ENCODE results near the gene NCOA5. TPM values are rescaled to one million over a fixed set of nuclear protein-coding genes. Genes with fewer than 3 reads are reported as not detected.
"Not testable (repeated sequence)": the region's sequence is repeated elsewhere in the genome, so short reads cannot be mapped to it uniquely, and the experiment has no call there.

NCOA5 gene
- total RNA-seq, 2 experiments from 2014 or later: 24.5 to 36.9 TPM

DNA sequence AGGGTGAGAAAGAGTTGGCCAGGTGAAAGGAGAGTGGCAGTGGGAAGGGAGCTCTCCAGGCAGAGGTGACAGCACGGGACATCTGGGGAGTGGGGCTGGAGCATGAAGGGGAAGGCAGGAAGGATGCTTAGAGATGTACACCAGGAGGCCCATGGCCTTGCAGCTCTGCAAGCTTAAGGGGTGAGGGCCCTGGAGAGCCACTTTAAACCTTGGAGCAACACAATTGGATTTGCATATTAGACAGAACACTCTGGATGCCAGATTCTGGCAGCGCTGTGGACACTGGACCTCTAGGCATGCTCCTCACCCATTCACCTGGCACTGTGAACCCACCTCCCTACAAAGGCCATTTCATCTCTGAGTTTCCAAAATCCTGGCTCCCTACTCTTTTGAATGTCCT is 24.7 kb upstream of the NCOA5 start:
- Mint-ChIP-seq H3K9me3 (ENCODE audit: low read depth) (no peaks in the 10 kb centered on the region), H3K4me3 (no peak overlapping the region), H3K27ac (no peak overlapping the region), H3K27me3 (peaks cover 30% of the 10 kb centered on the region), H3K36me3 (no peaks in the 10 kb centered on the region), H3K4me1 (peaks cover 20% of the 10 kb centered on the region)
- DNase-seq (no peak), ATAC-seq (no peak)
- CTCF ChIA-PET: no interaction called here

DNA sequence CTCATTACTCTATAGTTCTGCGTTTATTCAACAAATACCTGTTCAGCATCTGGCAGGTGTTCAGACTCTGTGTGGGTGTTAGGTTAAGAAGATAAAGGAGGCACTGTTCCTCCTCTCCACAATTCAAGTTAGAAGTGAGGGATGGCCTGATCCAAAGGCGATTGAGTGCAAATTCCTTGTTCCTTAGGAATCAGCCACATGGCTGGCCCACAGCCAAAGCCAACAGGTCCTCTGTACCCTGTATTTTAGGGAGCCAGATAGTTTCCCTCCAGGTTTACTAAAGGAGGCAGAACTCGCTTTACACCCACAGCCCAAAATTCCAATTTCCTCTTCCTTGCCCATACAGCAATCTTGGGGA is 23.3 kb upstream of the NCOA5 start:
- Mint-ChIP-seq H3K4me3 (no peak overlapping the region), H3K27me3 (peaks cover 40% of the 10 kb centered on the region), H3K4me1 (peaks cover 24% of the 10 kb centered on the region), H3K36me3 (no peaks in the 10 kb centered on the region), H3K27ac (no peak overlapping the region), H3K9me3 (ENCODE audit: low read depth) (no peaks in the 10 kb centered on the region)
- CTCF ChIA-PET: no interaction called here
- DNase-seq (no peak), ATAC-seq (no peak)

DNA sequence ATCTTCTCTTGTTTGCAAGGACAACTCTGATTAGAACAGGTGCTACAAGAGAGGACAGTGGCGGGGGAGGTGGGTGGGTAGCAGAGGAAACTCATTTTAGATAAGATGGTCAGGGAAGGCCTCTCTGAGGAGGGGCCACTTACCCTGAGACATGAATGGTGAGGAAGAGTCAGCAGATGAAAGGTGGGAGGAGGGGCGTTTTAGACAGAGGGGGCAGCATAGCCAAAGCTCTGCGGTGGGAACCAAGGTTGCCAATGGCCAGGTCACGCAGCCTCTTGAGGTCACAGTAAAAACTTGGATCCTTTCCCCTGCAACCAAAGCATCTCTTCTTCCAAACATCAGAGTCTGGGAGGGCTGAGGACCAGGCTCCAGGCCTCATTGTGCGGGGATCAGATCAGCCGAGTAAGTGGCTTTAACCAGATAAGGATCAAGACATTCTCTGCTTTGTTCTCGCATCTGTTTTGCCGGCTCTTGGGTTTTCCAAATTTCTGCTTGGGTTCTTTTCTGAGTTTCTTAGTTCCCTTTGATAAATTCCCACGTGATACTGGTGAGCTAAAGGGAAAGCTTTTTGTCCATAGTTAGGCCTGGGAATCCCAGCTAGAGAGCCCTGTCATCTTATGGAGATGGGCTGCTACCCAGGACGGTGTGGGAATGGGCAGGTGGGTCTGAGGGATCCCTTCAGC is 22.8 kb upstream of the NCOA5 start:
- no peak overlapping the region for H3K27ac Mint-ChIP-seq
- peaks cover 40% of the 10 kb centered on the region for H3K27me3 Mint-ChIP-seq

DNA sequence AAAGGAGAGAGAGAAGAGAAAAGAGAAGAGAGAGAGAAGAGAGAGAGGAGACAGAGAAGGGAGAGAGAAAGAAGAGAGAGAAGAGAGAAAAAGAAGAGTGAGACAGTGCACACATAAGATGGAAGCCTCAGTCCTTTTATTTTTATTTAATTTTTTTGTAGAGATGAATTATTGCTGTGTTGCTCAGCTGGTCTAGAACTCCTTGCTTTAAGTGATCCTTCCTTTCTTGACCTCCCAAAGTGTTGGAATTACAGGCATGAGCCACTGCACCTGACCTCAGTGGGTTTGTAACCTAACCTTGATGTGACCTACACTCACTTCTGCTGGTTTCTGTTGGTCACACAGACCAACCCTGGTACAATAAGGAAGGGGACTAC is 22.1 kb upstream of the NCOA5 start:
- peaks cover 44% of the 10 kb centered on the region for H3K27me3 Mint-ChIP-seq
- peaks cover 17% of the 10 kb centered on the region for H3K4me1 Mint-ChIP-seq
- no peak for ATAC-seq
- no peaks in the 10 kb centered on the region for H3K9me3 Mint-ChIP-seq (ENCODE audit: low read depth)
- H3K4me3 Mint-ChIP-seq: no peak overlapping the region
- CTCF ChIA-PET: no interaction called here
- no peak overlapping the region for H3K27ac Mint-ChIP-seq
- DNase-seq: no peak
- no peaks in the 10 kb centered on the region for H3K36me3 Mint-ChIP-seq

More for the DNA sequence above, 22.8 kb upstream of the NCOA5 start:
- H3K36me3 Mint-ChIP-seq: no peaks in the 10 kb centered on the region
- no peak for DNase-seq
- H3K9me3 Mint-ChIP-seq (ENCODE audit: low read depth): no peaks in the 10 kb centered on the region
- CTCF ChIA-PET: no interaction called here
- no peak overlapping the region for H3K4me3 Mint-ChIP-seq
- no peak for ATAC-seq
- H3K4me1 Mint-ChIP-seq: peaks cover 19% of the 10 kb centered on the region

DNA sequence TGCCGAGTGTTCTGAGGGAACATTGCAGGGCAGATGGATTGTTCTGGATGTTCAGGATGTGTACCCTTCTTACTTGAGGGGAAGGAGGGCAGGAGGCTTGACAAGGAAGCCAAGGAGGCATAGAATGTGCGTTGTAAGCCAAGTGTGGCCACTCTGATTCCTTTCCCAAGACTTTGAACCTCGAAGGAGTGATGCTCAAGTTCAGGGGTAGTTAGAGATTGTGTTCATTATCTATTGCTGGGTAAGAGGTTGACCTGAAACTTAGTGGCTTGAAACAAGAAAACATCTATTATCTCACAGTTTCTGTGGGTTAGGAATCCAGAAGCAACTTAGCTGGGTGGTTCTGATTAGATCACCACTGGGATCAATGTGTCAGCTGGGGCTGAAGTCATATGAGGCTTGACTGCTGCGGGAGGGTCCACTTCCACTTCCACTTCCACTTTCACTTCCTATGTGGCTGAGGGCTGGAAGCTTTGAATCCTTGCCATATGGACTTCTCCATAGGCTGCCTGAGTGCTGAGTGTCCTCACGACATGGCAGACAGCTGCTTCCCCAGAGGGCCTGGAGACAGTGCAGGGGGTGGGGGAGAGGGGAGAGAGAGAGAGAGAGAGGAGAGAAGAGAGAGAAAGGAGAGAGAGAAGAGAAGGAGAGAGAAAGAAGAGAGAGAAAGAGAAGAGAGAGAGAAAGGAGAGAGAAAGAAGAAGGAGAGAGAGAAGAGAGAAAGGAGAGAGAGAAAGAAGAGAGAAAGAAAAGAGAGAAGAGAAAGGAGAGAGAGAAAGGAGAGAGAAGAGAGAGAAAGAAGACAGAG is 21.5 kb upstream of the NCOA5 start:
- DNase-seq (no peak), ATAC-seq (peak; percentile 39)
- CTCF ChIA-PET: no interaction called here
- H3K4me3 Mint-ChIP-seq: no peak overlapping the region
- no peaks in the 10 kb centered on the region for H3K36me3 Mint-ChIP-seq
- no peak overlapping the region for H3K27ac Mint-ChIP-seq
- H3K27me3 Mint-ChIP-seq: peaks cover 48% of the 10 kb centered on the region
- peaks cover 17% of the 10 kb centered on the region for H3K4me1 Mint-ChIP-seq
- H3K9me3 Mint-ChIP-seq (ENCODE audit: low read depth): no peaks in the 10 kb centered on the region

DNA sequence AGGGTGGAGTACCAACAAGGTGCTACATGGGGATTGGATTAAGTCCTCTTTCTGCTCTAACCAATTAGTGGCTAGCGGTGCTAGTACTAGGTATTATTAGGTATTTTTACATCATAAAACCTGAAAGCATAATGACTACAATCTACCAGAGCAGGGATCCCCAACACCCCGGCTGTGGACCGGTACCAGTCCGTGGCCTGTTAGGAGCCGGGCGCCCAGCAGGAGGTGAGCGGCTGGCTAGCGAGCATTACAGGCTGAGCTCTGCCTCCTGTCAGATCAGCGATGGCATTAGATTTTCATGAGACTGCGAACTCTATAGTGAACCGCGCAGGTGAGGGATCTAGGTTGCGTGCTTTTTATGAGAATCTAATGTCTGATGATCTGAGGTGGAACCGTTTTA is 19.2 kb upstream of the NCOA5 start:
- H3K9me3 Mint-ChIP-seq (ENCODE audit: low read depth): no peaks in the 10 kb centered on the region

DNA sequence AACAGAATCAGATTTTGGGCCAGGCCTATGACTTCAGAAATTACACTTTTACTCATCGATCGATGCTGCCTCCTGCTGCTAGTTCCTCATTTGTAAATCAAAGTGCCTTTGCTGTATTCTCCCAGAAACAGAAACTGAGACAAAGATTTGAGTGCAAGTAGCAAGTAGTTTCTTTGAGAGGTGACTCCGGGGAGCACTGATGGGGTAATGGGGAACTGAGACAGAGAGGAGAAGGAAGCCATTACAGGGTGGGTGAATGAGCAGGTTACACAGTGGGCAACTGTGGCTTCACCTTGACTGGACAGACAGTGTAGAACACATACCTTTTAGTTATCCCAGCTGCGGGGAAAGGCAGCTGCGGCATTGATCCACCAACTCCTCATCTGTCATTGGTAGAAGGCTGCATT is 18.7 kb upstream of the NCOA5 start:
- Mint-ChIP-seq H3K36me3 (no peaks in the 10 kb centered on the region), H3K9me3 (ENCODE audit: low read depth) (no peaks in the 10 kb centered on the region), H3K27me3 (peaks cover 63% of the 10 kb centered on the region), H3K4me1 (peaks cover 17% of the 10 kb centered on the region), H3K4me3 (no peak overlapping the region), H3K27ac (no peak overlapping the region)
- ATAC-seq (no peak), DNase-seq (no peak)
- CTCF ChIA-PET: interaction anchor here (1.2 kb wide), 1 partner anchor 121 kb away, joined by 3 read pairs; no protein-coding TSS in a partner anchor

More for the DNA sequence above, 19.2 kb upstream of the NCOA5 start:
- no peak overlapping the region for H3K4me3 Mint-ChIP-seq
- no peak for ATAC-seq
- H3K27ac Mint-ChIP-seq: no peak overlapping the region
- peaks cover 59% of the 10 kb centered on the region for H3K27me3 Mint-ChIP-seq
- no peak for DNase-seq
- CTCF ChIA-PET: no interaction called here
- peaks cover 17% of the 10 kb centered on the region for H3K4me1 Mint-ChIP-seq
- H3K36me3 Mint-ChIP-seq: no peaks in the 10 kb centered on the region

DNA sequence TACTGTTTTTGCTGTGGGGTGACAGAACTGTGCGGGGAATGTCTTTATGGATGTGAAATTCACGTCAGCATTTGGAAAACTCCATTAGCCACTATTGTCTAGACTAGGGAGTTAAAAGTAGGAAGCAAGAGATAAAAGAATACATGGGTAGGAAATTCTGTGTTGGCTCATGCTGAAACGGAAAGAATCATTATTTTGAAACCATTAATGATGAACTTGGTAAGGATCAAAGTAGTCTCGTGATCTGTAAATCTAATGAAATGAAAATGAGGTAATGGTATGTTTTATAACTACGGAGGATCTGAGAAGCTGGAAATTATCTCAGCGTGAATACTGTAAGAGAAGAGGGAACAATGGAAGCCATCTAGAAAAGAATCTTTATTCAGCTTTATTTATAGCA is 17.3 kb upstream of the NCOA5 start:
- H3K27ac Mint-ChIP-seq: no peak overlapping the region
- no peaks in the 10 kb centered on the region for H3K9me3 Mint-ChIP-seq (ENCODE audit: low read depth)
- H3K36me3 Mint-ChIP-seq: no peaks in the 10 kb centered on the region
- DNase-seq (no peak), ATAC-seq (no peak)
- H3K4me3 Mint-ChIP-seq: no peak overlapping the region
- CTCF ChIA-PET: interaction anchor here (0.7 to 1.6 kb wide), 3 partner anchors 14 to 25 kb away, joined by 3 to 4 read pairs (median 3); no protein-coding TSS in a partner anchor
- H3K27me3 Mint-ChIP-seq: peaks cover 68% of the 10 kb centered on the region
- H3K4me1 Mint-ChIP-seq: peaks cover 17% of the 10 kb centered on the region

DNA sequence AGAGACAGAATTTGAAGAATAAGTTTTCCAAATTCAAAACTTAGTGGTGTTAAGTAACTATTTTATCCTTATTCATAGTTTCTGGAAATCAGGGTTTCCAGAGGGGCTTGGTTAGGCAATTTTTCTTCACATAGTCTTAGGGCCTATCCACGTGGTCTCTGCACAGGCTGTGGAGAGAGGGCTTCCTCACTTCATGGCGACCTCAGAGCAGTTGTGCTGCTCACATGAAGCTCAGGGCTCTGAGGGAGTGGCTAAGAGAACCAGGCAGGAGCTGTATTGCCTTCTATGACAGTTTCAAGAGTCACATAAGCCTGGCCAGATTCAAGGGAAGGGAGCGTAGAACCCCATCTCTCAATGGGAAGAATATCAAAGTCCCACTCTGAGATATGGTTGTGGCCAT is 14.5 kb upstream of the NCOA5 start:
- H3K27me3 Mint-ChIP-seq: peaks cover 68% of the 10 kb centered on the region
- DNase-seq (no peak), ATAC-seq (no peak)
- H3K4me3 Mint-ChIP-seq: no peak overlapping the region
- peaks cover 6% of the 10 kb centered on the region for H3K4me1 Mint-ChIP-seq
- H3K36me3 Mint-ChIP-seq: no peaks in the 10 kb centered on the region
- CTCF ChIA-PET: interaction anchor here (0.9 kb wide), 1 partner anchor 91 kb away, joined by 4 read pairs; no protein-coding TSS in a partner anchor
- no peaks in the 10 kb centered on the region for H3K9me3 Mint-ChIP-seq (ENCODE audit: low read depth)
- no peak overlapping the region for H3K27ac Mint-ChIP-seq

DNA sequence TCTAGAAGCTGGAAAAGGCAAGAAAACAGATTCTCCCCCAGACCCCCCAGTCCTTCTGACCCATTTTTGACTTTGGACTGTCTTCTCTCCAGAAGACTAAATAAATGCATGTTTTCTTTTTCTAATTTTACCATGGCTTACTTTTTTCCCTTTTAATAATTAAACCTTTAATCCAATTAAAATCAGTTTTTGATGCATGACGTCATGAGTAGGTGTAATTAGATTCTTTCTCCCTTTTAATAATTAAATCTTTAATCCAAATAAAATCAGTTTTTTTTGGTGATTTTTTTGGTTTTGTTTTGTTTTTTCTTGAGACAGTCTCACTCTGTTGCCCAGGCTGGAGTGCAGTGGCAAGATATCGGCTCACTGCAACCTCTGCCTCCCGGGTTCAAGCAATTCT is 13.2 kb upstream of the NCOA5 start:
- Mint-ChIP-seq H3K27me3 (peaks cover 73% of the 10 kb centered on the region), H3K27ac (no peak overlapping the region), H3K9me3 (ENCODE audit: low read depth) (no peaks in the 10 kb centered on the region), H3K4me1 (no peaks in the 10 kb centered on the region), H3K4me3 (no peak overlapping the region), H3K36me3 (no peaks in the 10 kb centered on the region)
- CTCF ChIA-PET: interaction anchor here (1.0 to 1.3 kb wide), 3 partner anchors 80 to 116 kb away, joined by 3 to 4 read pairs (median 3); no protein-coding TSS in a partner anchor
- ATAC-seq (no peak), DNase-seq (no peak)

DNA sequence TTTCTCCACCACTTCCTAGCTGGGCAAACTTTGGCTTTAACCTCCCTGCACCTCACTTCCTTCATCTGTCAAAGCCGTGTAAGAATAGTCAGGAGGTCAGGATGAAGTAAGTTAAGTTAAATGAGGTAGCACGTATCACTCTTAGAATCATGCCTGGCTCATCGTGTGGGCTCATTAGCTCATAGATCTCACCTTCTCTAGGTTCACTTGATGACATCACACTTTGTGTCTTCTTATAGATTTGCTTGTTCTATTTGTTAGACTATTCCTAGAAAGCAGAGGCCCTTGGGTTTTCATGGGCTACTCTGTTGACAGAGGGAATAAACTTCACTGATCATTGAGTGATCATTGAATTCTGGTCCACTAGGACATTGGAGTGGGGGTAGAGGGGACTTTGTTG is 12.2 kb upstream of the NCOA5 start:
- H3K4me3 Mint-ChIP-seq: no peak overlapping the region
- no peaks in the 10 kb centered on the region for H3K4me1 Mint-ChIP-seq
- H3K27me3 Mint-ChIP-seq: peaks cover 74% of the 10 kb centered on the region
- no peak overlapping the region for H3K27ac Mint-ChIP-seq
- DNase-seq (no peak), ATAC-seq (no peak)
- CTCF ChIA-PET: interaction anchor here (0.7 to 1.3 kb wide), 3 partner anchors 79 to 115 kb away, joined by 3 to 5 read pairs (median 3); no protein-coding TSS in a partner anchor
- no peaks in the 10 kb centered on the region for H3K9me3 Mint-ChIP-seq (ENCODE audit: low read depth)
- no peaks in the 10 kb centered on the region for H3K36me3 Mint-ChIP-seq

DNA sequence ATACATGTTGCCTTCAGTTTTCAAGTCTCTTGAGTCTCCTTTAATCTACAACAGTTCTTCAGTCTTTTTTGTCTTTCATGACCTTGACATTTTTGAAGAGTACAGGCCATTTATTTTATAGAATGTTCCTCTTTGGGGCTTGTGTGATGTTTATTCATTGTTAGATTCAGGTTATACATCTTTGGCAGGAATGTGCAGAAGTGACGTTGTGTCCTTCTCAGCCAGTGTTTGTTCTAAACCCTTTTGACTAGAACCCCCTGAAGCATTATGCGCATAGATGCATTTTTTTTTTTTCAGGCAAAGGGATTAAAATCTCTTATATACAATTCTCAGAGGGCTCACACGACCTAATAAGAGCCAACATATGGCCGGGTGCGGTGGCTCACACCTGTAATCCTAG is 11.2 kb upstream of the NCOA5 start:
- Mint-ChIP-seq H3K4me1 (no peaks in the 10 kb centered on the region), H3K27me3 (peaks cover 72% of the 10 kb centered on the region), H3K36me3 (no peaks in the 10 kb centered on the region), H3K9me3 (ENCODE audit: low read depth) (no peaks in the 10 kb centered on the region), H3K4me3 (no peak overlapping the region), H3K27ac (no peak overlapping the region)
- DNase-seq: no peak
- no peak for ATAC-seq
- CTCF ChIA-PET: interaction anchor here (0.7 kb wide), 1 partner anchor 87 kb away, joined by 5 read pairs; no protein-coding TSS in a partner anchor

DNA sequence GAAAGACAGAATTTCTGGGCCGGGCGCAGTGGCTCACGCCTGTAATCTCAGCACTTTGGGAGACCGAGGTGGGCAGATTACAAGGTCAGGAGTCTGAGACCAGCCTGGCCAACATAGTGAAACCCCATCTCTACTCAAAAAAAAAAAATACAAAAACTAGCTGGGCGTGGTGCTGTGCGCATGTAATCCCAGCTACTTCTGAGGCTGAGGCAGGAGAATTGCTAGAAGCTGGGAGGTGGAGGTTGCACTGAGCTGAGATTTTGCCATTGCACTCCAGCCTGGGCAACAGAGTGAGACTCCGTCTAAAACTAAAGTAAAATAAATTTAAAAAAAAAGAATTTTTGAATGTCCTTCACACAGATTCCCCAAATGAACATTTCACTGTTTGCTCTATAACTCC is 10.7 kb upstream of the NCOA5 start:
- ATAC-seq; H3K4me3 Mint-ChIP-seq; H3K9me3 Mint-ChIP-seq (ENCODE audit: low read depth); DNase-seq; H3K27ac Mint-ChIP-seq; CTCF ChIA-PET; H3K4me1 Mint-ChIP-seq; H3K36me3 Mint-ChIP-seq: not testable (repeated sequence)
- H3K27me3 Mint-ChIP-seq: peaks cover 68% of the 10 kb centered on the region
